ENCODE results near the gene ATRNL1.

- TF ChIP-seq CTCF (IDR thresholded peaks at IDR 0.05; ENCODE audit: low read length) (no peak), EZH2 (IDR thresholded peaks at IDR 0.05; ENCODE audit: borderline replicate concordance, low read length) (no peak)
Measured at GRCh38 chr10:115774721-115775120, 681.6 kb downstream of the ATRNL1 start.

All from OCI-LY1 (cell line).